A172 (cell line): ENCODE data around the gene CYP2A6. TPM values are rescaled to one million over a fixed set of nuclear protein-coding genes. Genes with fewer than 3 reads are reported as not detected.
"Not testable (repeated sequence)": the region's sequence is repeated elsewhere in the genome, so short reads cannot be mapped to it uniquely, and the experiment has no call there.

Source experiments
- DNase-seq: peaks from one replicate; pipeline ENCODE4 v3.0.0-alpha.2; 2015; ENCODE audit warnings: low spot score
- total RNA-seq: library from RNA; depleted of rRNA; stranded (reverse); fragments of >200 nt; shearing (Covaris generic); gene quantifications from 2 replicates; pipeline ENCODE4 v1.2.3, GENCODE V29; 2014

Gene CYP2A6
- total RNA-seq, 1 experiment from 2014 or later = not detected

GRCh38 chr19:40819479-40820234 is 30.6 kb downstream of the CYP2A6 start:
- DNase-seq = peak; percentile 37

DNA sequence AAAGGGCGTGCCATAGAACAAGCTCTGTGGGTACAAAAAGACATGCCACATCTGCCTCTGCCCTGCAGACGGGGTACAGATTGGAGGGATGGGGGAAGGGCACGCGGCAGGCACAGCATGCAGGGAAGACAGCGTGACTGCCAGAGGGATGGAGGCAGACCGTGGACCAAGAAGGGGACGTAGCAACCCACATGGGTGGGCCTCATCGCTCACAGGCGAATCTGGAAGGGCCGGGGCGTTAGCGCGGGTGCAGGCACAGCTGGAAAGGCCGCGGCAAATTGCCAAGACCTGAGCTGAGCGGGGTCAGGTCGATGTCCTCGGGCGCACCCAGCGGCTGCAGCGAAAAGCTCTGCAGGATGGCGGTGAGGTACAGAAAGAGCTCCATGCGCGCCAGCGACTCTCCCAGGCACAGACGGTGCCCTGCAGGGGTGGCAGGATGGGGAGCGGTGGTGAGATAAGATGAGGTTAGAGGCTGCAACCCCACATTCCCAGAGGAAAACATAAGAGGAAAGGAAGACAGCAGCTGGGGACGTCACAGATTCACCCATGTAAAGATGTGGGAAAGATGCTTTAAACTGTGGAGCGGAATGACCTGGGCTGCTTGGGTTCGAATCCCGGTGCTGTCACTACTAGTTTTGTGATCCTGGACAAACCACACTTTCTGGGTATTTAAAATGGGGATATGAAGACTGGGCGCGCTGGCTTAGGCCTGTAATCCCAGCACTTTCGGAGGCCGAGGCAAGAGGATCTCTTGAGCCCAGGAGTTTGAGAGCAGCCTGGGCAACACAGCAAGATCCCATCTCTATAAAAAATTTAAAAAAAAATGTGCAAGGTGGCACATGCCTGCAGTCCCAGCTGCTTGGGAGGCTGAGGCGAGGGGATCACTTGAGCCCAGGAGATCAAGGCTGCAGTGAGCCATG is 31.5 kb downstream of the CYP2A6 start:
- DNase-seq = not testable (repeated sequence)

DNA sequence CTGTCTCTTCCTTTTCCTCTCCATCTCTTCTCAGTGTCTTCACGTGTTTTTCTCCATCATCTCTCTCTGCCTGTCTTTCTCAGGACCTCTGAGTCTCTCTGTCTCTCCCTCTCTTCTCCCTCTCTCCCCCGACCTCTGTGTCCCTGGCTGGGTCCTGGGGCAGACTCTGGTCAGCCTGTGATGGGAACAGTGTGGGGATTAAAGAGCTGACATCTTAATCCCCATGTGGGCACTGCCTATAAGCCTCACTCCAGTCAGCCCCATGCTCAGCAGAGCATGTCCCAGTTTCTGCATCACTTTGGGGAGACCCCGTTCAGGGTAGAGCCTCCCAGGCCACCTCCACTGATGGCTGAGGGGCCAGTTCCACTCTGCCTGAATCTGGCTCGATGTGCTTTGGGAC is 35.0 kb downstream of the CYP2A6 start:
- no peak for DNase-seq

DNA sequence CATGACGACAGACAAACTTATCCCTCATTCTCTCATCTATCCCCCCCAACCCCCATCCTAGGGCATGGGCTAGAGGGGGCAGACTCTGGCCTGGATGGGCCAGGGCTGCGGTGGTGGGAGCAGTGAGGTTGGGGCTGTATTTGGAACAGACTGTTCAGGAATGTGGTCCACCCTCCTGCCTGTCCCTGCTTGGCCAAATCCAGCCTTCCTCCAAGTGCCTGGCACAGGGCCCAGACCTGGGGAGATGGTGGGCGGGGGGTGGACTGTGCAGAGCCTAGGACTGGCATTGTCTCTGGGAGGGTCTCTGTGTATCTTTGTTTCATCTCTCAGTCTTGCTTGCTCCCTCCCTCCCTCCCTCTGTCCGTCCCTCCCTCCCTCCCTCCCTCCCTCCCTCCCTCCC is 37.1 kb downstream of the CYP2A6 start:
- DNase-seq = no peak

DNA sequence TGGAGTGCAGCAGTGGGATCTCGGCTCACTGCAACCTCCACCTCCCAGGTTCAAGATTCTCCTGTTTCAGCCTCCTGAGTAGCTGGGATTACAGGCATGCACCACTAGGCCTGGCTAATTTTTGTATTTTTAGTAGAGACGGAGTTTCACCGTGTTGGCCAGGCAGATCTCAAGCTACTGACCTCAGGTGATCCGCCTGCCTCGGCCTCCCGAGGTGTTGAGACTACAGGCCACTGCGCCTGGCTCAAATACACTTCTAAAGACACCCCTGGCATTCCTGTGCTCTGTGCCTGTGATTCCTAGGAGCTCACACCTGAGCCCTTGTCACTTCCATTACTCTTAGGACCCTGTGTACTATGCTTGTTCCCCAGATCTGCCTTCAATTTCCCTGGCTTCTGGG is 37.7 kb downstream of the CYP2A6 start:
- DNase-seq = not testable (repeated sequence)

- no peak for DNase-seq
Measured at GRCh38 chr19:40811478-40812341, 38.5 kb downstream of the CYP2A6 start.

GRCh38 chr19:40810649-40811408 is 39.4 kb downstream of the CYP2A6 start:
- DNase-seq = not testable (repeated sequence)

DNA sequence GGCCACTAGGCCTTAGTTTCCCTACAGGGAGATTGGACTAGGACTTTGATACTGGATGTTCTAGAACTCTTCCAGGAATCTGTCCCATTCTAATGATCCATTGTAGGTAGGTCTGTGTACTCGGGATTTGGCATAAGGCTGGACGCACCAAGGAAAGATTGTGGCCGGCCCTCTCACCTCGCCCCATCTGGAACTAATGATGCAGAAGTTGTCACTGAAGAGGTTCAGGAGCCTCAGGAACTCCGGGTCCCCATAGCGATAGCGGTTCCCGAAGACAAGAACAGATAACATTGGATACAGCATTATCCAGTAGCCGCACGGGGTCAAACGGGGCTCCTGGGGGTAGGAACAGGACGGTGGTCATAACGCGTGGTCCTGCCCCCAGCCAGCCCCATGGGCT is 40.1 kb downstream of the CYP2A6 start:
- DNase-seq = no peak

DNA sequence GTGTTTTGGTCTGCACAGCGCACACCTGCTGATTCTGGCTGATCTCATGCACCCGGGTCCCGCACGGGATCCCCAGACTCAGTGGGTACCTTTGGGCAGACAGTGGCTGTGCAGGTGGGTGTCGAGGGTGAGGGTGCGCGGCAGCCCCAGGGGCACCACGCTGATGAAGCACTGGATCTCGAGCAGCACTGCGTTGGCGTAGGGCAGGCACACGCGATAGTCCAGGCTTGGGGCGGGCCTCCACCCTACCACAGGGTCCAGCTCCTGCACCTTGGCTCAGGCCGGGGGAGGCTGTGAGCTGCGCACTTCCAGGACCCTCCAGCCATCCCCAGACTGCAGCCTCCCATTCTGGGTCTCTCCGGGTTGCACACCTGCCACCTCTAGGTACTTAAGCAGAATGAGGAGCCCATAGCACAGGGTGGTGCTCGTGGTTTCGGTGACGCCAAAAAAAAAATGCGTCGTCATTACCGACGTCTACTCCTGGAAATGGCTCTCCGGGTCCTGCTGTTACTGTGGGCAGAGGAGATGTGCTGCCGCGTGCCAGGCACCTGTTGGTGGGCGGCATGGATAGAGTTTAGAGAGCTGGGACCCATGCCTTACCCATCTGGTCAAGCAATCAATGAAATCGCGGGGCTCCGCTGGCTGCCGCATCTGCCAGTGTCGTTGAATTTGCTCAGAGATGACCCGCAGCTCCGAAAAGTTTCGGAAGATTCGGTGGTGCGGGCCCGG is 40.7 kb downstream of the CYP2A6 start:
- no peak for DNase-seq

DNA sequence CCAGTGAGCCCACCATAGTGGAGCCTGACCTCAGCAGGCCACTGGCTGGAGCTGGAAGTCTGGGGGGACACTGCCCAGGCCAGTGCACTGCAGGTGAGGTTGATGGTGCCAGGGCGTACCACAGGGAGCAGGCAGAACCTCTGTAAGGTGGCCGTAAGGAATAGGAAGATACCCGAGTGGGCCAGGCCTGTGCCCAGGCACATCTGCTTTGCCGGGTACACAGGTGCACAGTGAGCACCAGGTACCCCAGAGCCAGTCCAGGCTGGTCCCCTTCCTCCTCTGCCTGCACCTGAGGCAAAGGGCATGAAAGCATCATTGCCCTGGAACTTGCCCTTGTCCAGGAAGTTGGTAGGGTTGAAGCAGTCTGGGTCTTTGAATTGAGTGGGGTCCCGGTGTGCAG is 41.8 kb downstream of the CYP2A6 start:
- DNase-seq = no peak

GRCh38 chr19:40808021-40808325 is 42.3 kb downstream of the CYP2A6 start:
- DNase-seq = no peak

DNA sequence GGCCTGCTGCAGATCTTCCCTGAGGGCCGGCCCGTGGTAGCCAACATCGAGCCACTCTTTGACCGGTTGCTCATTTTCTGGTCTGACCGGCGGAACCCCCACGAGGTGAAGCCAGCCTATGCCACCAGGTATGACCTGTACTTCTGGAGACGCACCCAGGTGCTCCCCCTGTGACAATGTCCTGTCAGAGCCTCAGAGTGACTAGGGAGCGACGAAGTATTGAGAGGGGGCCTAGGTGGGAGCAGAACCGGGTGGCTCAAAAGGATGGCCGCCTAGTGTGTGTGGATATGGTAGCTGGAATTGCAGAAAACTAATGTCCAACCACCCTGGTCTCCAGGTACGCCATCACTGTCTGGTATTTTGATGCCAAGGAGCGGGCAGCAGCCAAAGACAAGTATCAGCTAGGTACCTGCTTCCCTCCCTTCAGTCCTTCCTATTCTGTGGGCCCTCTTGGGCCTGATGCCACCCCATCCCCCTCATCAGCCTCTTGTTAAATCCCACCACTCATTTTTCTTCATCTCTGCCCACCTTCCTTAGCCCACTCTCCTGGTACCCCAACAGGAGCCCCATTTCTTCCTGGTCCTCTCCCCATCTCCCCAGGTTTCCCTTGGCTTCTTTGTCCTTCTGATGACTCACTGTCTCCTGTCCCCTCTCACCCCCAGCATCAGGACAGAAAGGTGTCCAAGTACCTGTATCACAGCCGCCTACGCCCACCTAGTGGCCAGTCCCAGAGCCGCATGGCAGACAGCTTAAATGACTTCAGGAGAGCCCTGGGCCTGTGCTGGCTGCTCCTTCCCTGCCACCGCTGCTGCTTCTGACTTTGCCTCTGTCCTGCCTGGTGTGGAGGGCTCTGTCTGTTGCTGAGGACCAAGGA is 42.9 kb downstream of the CYP2A6 start:
- DNase-seq = no peak

- DNase-seq = peak; percentile 79
Measured at GRCh38 chr19:40806423-40807146, 43.7 kb downstream of the CYP2A6 start.

DNA sequence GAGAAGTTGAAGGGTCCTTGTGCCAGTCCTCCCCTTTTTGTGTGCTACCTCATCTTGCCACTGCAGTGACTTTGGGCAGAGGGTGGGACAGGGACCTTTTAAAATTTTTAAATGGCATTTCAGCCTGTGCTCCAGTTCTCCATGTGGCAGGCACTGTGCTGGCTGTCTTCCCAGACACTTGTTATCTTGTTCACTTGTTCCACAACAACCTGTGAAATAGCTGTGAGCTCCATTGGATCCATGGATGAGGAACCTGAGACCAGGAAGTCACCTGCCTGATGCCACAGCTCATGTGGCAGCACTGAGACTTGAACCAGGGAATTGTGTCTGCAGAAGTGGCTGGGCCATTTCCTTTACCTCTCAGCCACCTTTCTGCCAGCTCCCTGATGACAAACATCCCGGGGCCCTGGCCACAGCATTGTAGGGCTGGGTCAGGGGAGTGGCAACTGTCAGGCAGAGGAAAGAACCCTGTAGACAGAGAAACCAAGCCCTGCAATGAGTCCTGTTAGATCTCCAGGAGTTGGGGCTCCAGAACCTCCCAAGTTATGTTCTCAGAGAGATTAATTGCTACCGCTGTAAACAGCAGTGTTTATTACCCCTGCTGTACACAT is 44.9 kb downstream of the CYP2A6 start:
- DNase-seq = no peak

DNA sequence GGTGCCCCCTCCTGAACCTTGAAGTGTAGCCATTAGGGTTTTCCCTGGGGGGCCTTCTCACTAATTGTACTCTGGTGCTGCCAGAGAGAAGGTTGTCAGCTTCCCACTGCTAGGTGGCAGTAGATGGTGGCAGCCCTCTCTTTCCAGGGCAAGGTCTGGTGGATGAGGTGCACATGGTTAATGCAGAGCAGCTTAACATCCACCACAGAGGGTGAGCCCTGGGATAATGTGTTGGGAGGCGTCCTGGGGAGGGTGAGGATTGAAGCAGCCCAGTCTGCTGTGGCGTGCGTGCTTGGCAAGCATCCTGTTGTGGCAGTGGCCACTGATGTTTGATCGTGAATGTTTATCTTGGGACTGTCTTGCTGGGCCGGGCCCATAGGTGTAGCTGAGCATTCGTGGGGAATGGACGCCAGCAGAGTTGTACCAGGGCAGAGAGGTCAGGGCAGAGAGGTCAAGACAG is 45.4 kb downstream of the CYP2A6 start:
- no peak for DNase-seq

DNA sequence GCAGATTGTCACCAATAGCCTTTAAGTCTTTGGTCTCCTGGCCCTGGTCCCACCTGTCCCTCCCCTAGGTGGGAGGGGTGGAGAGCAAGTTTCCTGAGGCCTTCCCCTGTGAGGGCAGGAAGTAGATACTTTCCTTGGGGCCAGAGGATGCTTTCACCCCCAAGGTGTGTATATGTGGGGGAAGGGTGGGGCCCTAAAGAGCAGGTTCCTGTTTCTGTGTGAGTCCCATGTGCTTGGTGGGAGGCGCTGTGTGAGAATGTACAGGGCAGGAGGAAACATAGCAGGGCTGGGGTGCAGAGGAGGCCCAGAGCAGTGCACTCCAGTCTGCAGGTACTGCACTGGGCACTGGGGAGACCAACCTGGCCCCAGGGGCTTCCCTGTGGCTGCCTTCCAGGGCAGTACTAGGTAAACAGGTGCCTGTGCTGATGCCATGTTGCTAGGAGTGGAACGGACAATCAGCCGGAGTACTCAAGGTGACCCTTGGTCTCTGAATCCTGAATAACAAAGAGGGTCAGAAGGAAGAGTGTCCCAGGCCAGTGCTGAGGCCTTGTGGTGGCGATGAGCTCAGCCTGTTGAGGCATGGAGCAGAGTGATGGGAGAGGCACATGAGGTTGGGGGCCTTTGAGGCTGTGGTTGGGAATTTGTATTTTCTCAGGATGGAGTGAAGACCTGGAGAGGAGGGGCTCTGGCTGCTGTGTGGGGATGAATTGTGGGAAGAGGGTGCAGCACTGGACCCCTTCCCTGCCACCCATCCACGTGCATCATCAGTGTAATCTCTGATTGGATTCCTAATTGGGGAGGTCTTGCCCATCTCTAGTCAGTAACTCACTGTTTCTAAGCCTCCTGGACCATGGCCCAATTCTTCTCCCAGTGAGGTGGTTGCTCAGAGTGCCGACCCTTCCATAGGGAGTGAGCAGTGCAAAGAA is 46.1 kb downstream of the CYP2A6 start:
- DNase-seq = no peak

DNA sequence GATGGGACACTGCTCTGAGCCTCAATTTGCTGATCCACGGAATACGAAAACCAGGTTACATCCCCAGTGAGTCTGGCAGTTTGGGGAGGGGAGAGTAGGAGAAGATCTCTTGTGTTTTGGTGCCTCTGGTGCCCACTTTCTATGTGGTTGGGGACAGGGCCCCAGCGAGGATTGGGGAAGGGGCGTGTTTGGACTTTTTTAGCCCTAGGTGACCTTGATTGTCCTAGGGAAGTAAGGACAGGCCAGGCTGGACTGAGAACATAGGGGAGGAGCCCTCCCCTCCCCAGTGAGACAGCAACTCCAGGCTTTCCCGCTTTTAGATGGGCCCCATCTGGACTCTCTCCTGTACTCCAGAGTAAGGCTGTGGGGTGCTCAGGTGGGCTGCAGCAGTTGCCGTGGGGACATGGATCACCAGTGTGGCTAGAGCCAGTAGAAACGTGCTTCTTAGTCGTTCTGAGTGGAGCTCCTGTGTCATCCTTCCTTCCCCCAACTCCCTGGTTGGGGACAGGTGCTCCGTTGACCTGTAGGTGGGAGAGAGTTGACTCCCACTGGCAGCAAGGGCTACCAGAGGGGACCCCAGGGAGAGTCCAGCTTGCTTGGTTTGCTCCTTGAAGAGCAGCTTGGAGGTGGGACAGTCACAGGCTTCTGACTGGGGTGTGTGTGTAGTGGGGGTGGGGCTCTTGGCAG is 46.9 kb downstream of the CYP2A6 start:
- no peak for DNase-seq
